ENCODE data around the gene PSMD1.

Gene PSMD1

DNA sequence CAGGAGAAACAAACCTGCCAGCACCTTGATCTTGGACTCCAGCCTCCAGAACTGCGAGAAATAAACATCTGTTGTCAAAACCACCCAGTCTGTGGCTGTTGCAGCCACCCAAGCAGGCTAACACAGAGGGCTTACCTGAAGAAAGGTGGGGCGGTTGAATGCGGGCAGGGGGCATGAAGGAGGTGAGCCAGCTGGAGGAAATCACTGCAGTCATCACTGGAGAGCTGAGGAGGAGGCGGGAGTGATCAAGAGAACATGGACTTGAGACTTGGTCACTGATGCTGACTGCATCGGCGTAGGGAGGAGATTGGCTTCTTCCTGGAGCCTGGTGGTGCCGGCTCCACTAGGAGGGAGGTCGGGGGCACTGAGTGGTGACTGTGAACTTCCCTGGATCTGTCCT is 127.2 kb downstream of the PSMD1 start:
- H3K9ac ChIP-seq (ENCODE audit: low read depth, low read length), result no peak overlapping the region
- H3K27me3 ChIP-seq (ENCODE audit: insufficient read depth, low read length), result no peaks in the 10 kb centered on the region
- H3K9me3 ChIP-seq (ENCODE audit: insufficient read depth, low read depth, low read length), result no peaks in the 10 kb centered on the region
- no peak overlapping the region for H3K4me3 ChIP-seq (ENCODE audit: low read length)
- peaks cover 9% of the 10 kb centered on the region for H3K4me1 ChIP-seq (ENCODE audit: insufficient read depth, low read length)
- no peak overlapping the region for H3K27ac ChIP-seq (ENCODE audit: low read length)
- H3K36me3 ChIP-seq (ENCODE audit: insufficient read depth, low read depth, low read length), result no peaks in the 10 kb centered on the region

- H3K4me3 ChIP-seq (ENCODE audit: low read length), result no peak overlapping the region
- peaks cover 9% of the 10 kb centered on the region for H3K4me1 ChIP-seq (ENCODE audit: insufficient read depth, low read length)
- H3K9ac ChIP-seq (ENCODE audit: low read depth, low read length), result no peak overlapping the region
- H3K9me3 ChIP-seq (ENCODE audit: insufficient read depth, low read depth, low read length), result no peaks in the 10 kb centered on the region
- no peak overlapping the region for H3K27ac ChIP-seq (ENCODE audit: low read length)
- H3K36me3 ChIP-seq (ENCODE audit: insufficient read depth, low read depth, low read length), result no peaks in the 10 kb centered on the region
- H3K27me3 ChIP-seq (ENCODE audit: insufficient read depth, low read length), result no peaks in the 10 kb centered on the region
These were observed 127.7 kb downstream of the PSMD1 start for GRCh38 chr2:231184319-231184718.

DNA sequence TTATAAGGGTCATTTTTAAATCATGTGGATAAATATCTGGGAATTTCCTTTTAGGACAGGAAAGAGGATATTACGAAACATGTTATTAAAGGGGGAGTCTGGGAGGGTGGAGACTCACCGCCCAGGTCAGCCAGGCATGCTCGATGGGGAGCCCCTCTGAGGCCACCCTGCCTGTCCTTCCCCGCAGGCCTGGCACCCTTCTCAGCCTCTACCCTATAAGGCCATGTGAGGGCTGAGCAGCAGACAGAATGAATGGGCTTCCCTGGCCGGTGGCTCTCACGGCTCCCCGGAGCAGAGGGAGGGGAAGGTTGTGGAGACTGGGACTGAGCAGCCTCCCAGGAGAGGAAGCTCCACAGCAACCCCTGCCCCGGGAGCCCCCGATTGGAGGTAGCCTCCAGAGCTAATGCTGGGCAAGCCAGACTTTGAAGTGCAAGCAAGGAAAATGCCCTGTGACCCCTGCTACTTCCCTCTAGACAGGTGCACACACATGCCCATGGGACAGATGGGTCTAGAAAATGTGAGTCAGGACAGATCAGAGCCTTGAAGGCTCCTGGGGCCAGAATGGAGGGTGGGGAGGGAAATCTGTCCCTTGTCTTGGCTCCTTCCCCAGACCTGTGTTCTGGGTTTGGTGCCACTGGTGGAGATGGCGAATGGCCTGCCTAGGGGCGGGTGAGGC is 128.5 kb downstream of the PSMD1 start:
- Histone ChIP-seq H3K4me3 (ENCODE audit: low read length) (no peak overlapping the region), H3K36me3 (ENCODE audit: insufficient read depth, low read depth, low read length) (no peaks in the 10 kb centered on the region), H3K9ac (ENCODE audit: low read depth, low read length) (no peak overlapping the region), H3K27me3 (ENCODE audit: insufficient read depth, low read length) (no peaks in the 10 kb centered on the region), H3K4me1 (ENCODE audit: insufficient read depth, low read length) (peaks cover 8% of the 10 kb centered on the region; the same call in 1 of the 2 replicates), H3K27ac (ENCODE audit: low read length) (no peak overlapping the region), H3K9me3 (ENCODE audit: insufficient read depth, low read depth, low read length) (no peaks in the 10 kb centered on the region)

DNA sequence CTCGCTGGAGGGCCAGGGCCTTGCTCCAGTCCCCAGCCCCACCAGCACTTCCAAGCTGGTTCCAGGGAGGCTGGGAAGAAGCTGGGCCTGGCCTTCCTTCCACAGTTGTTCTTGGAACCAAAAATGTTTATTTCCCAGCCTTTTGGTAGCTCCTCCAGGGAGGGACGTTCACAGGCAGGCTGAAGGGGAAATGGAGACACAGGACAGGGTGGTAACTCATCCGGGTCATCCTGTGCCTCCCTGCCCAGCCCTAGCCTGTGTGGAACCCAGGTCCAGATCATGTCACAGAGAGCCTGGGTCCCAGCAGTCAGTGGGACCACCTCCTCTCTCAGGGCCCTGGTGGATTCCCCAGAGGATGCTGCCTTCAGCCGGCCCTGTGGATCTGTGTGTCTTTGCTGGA is 129.2 kb downstream of the PSMD1 start:
- peaks cover 9% of the 10 kb centered on the region; the same call in 1 of the 2 replicates for H3K4me1 ChIP-seq (ENCODE audit: insufficient read depth, low read length)
- no peak overlapping the region for H3K27ac ChIP-seq (ENCODE audit: low read length)
- no peak overlapping the region for H3K4me3 ChIP-seq (ENCODE audit: low read length)
- H3K9ac ChIP-seq (ENCODE audit: low read depth, low read length), result no peak overlapping the region
- no peaks in the 10 kb centered on the region for H3K36me3 ChIP-seq (ENCODE audit: insufficient read depth, low read depth, low read length)
- no peaks in the 10 kb centered on the region for H3K9me3 ChIP-seq (ENCODE audit: insufficient read depth, low read depth, low read length)
- no peaks in the 10 kb centered on the region for H3K27me3 ChIP-seq (ENCODE audit: insufficient read depth, low read length)

GRCh38 chr2:231186325-231186724 is 129.7 kb downstream of the PSMD1 start:
- no peak overlapping the region for H3K9ac ChIP-seq (ENCODE audit: low read depth, low read length)
- H3K4me1 ChIP-seq (ENCODE audit: insufficient read depth, low read length), result peaks cover 10% of the 10 kb centered on the region; the same call in 1 of the 2 replicates
- no peaks in the 10 kb centered on the region for H3K36me3 ChIP-seq (ENCODE audit: insufficient read depth, low read depth, low read length)
- no peak overlapping the region for H3K4me3 ChIP-seq (ENCODE audit: low read length)
- H3K27ac ChIP-seq (ENCODE audit: low read length), result no peak overlapping the region
- no peaks in the 10 kb centered on the region for H3K27me3 ChIP-seq (ENCODE audit: insufficient read depth, low read length)
- no peaks in the 10 kb centered on the region for H3K9me3 ChIP-seq (ENCODE audit: insufficient read depth, low read depth, low read length)

GRCh38 chr2:231187736-231188505 is 131.3 kb downstream of the PSMD1 start:
- H3K4me1 ChIP-seq (ENCODE audit: insufficient read depth, low read length), result peaks cover 13% of the 10 kb centered on the region; the same call in 1 of the 2 replicates

GRCh38 chr2:231188506-231189170 is 132.0 kb downstream of the PSMD1 start:
- Histone ChIP-seq H3K9ac (ENCODE audit: low read depth, low read length) (no peak overlapping the region), H3K9me3 (ENCODE audit: insufficient read depth, low read depth, low read length) (no peaks in the 10 kb centered on the region), H3K36me3 (ENCODE audit: insufficient read depth, low read depth, low read length) (no peaks in the 10 kb centered on the region)

More at GRCh38 chr2:231187736-231188505, 131.3 kb downstream of the PSMD1 start:
- no peaks in the 10 kb centered on the region for H3K36me3 ChIP-seq (ENCODE audit: insufficient read depth, low read depth, low read length)
- H3K4me3 ChIP-seq (ENCODE audit: low read length), result no peak overlapping the region
- H3K9me3 ChIP-seq (ENCODE audit: insufficient read depth, low read depth, low read length), result no peaks in the 10 kb centered on the region
- H3K27me3 ChIP-seq (ENCODE audit: insufficient read depth, low read length), result no peaks in the 10 kb centered on the region
- no peak overlapping the region for H3K27ac ChIP-seq (ENCODE audit: low read length)
- no peak overlapping the region for H3K9ac ChIP-seq (ENCODE audit: low read depth, low read length)

DNA sequence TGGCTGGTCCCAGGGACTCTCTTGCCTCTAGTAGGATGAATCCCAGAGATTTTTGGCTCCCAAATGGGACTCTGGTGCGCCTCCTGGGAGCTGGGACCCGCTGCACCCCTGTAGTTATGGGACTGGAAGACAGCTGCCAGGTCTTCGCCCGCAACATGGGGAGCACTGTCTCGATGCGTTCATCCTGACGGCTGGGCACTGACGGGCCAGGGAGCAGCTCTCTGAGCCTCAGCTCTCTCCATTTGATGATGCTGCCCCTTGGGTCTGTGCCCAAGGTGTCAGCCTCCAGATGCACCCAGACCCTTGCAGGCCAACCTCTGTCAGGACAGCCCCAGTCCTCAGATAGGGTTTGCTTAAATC is 132.5 kb downstream of the PSMD1 start:
- H3K9ac ChIP-seq (ENCODE audit: low read depth, low read length), result no peak overlapping the region
- H3K9me3 ChIP-seq (ENCODE audit: insufficient read depth, low read depth, low read length), result no peaks in the 10 kb centered on the region
- H3K4me3 ChIP-seq (ENCODE audit: low read length), result no peak overlapping the region
- peaks cover 13% of the 10 kb centered on the region; the same call in 1 of the 2 replicates for H3K4me1 ChIP-seq (ENCODE audit: insufficient read depth, low read length)
- H3K27me3 ChIP-seq (ENCODE audit: insufficient read depth, low read length), result no peaks in the 10 kb centered on the region
- H3K36me3 ChIP-seq (ENCODE audit: insufficient read depth, low read depth, low read length), result no peaks in the 10 kb centered on the region
- H3K27ac ChIP-seq (ENCODE audit: low read length), result no peak overlapping the region

More at GRCh38 chr2:231188506-231189170, 132.0 kb downstream of the PSMD1 start:
- Histone ChIP-seq H3K4me1 (ENCODE audit: insufficient read depth, low read length) (peaks cover 13% of the 10 kb centered on the region; the same call in 1 of the 2 replicates), H3K27ac (ENCODE audit: low read length) (no peak overlapping the region), H3K27me3 (ENCODE audit: insufficient read depth, low read length) (no peaks in the 10 kb centered on the region), H3K4me3 (ENCODE audit: low read length) (no peak overlapping the region)

GRCh38 chr2:231189571-231190495 is 133.2 kb downstream of the PSMD1 start:
- Histone ChIP-seq H3K9ac (ENCODE audit: low read depth, low read length) (peak overlapping the region; percentile 56; the same call in 1 of the 2 replicates), H3K4me1 (ENCODE audit: insufficient read depth, low read length) (peaks cover 13% of the 10 kb centered on the region; the same call in 1 of the 2 replicates), H3K4me3 (ENCODE audit: low read length) (peak overlapping the region; percentile 60; the same call in 1 of the 2 replicates)

DNA sequence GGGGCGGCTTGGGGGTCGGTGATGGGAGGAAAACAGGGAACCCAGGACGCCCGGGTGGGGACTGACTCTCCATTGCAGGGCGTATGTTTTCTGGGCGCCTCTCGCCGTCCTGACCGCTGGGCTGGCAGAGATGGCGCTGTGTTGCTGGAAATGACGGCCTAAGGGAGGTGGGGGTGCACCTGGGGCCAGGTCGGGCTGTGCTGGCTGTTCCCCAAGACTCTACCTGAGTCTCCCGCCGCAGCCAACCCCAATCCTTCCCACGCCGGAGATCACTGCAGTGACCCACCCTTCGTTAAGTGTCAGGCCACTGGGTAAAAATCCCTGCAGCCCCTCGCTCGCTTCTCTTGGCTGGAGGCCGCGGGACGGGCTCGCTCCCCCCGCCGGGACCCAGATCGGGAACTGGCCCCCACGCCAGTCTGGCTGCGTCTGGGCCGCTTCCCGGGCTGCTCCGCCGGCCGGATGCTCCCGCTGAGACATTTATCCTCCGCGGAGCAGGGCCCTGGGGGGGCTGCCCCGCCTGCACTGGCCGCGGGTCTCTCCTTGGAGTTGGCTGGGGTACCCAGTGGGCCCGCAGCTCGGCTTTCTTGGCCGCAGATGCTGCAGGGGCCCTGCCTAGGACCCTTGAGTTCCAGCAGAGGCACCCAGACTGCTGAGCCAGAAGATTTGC is 134.0 kb downstream of the PSMD1 start:
- no peaks in the 10 kb centered on the region for H3K36me3 ChIP-seq (ENCODE audit: insufficient read depth, low read depth, low read length)
- H3K27ac ChIP-seq (ENCODE audit: low read length), result peak overlapping the region; percentile 48
- peaks cover 13% of the 10 kb centered on the region; the same call in 1 of the 2 replicates for H3K4me1 ChIP-seq (ENCODE audit: insufficient read depth, low read length)
- no peaks in the 10 kb centered on the region for H3K27me3 ChIP-seq (ENCODE audit: insufficient read depth, low read length)
- peak overlapping the region; percentile 60; the same call in 1 of the 2 replicates for H3K4me3 ChIP-seq (ENCODE audit: low read length)
- H3K9ac ChIP-seq (ENCODE audit: low read depth, low read length), result peak overlapping the region; percentile 56; the same call in 1 of the 2 replicates
- H3K9me3 ChIP-seq (ENCODE audit: insufficient read depth, low read depth, low read length), result no peaks in the 10 kb centered on the region

More at GRCh38 chr2:231189571-231190495, 133.2 kb downstream of the PSMD1 start:
- Histone ChIP-seq H3K27me3 (ENCODE audit: insufficient read depth, low read length) (no peaks in the 10 kb centered on the region), H3K36me3 (ENCODE audit: insufficient read depth, low read depth, low read length) (no peaks in the 10 kb centered on the region), H3K9me3 (ENCODE audit: insufficient read depth, low read depth, low read length) (no peaks in the 10 kb centered on the region), H3K27ac (ENCODE audit: low read length) (peak overlapping the region; percentile 48)
